PC-3 (cell line): ENCODE results near the gene PEX11G. TPM values are rescaled to one million over a fixed set of nuclear protein-coding genes. Genes with fewer than 3 reads are reported as not detected.

Experiments
- ATAC-seq: fragments of 200-7000 bp; cut with Tn5 transposase; 2 replicates; pipeline ENCODE4 v1.9.1; 2020; ENCODE audit warnings: mild to moderate bottlenecking, moderate library complexity
- BruUV-seq: library from RNA; stranded (reverse); fragments of 400-500 nt; replicated peaks from 2 replicates; lab custom pipeline; 2021; lab: Mats Ljungman, UMichigan
- CTCF ChIA-PET: fragments of 300-600 bp; sonication (Branson Sonifier 250); formaldehyde crosslinking; loops from one replicate; lab custom pipeline; 2022; ENCODE audit warnings: antibody characterized with exemption; lab: Charles Lee
- POLR2A ChIA-PET: fragments of 300-600 bp; sonication (Branson Sonifier 250); formaldehyde crosslinking; loops from one replicate; lab custom pipeline; 2022; ENCODE audit warnings: antibody characterized with exemption; ENCODE audit not compliant: unreplicated experiment; lab: Charles Lee
- DNase-seq: peaks from one replicate; pipeline ENCODE4 v3.0.0-alpha.2; 2015
- H2AFZ ChIP-seq: fragments of 300-600 bp; sonication (generic); 2 replicates; pipeline ENCODE4 v1.6.0; 2016; ENCODE audit warnings: antibody characterized with exemption, low read length
- H3F3A ChIP-seq: fragments of 300-600 bp; sonication (generic); one replicate; pipeline ENCODE4 v1.6.0; 2017; ENCODE audit warnings: antibody characterized with exemption, low read length, control low read depth, mild to moderate bottlenecking; ENCODE audit not compliant: unreplicated experiment
- H3K27ac ChIP-seq: fragments of 300-600 bp; sonication (generic); 2 replicates; pipeline ENCODE4 v1.5.1; 2016; ENCODE audit warnings: mild to moderate bottlenecking, low read length
- H3K27me3 ChIP-seq: fragments of 300-600 bp; sonication (generic); 2 replicates; pipeline ENCODE4 v1.6.1; 2016; ENCODE audit warnings: low read length, mixed read lengths
- H3K36me3 ChIP-seq: fragments of 300-600 bp; sonication (generic); 2 replicates; pipeline ENCODE4 v1.6.1; 2016; ENCODE audit warnings: low read depth, mixed run types, low read length, mixed read lengths
- H3K4me1 ChIP-seq: fragments of 300-600 bp; sonication (generic); 2 replicates; pipeline ENCODE4 v1.5.1; 2016; ENCODE audit warnings: low read length; ENCODE audit not compliant: insufficient read depth
- H3K4me2 ChIP-seq: fragments of 300-600 bp; sonication (generic); 2 replicates; pipeline ENCODE4 v1.6.0; 2016; ENCODE audit warnings: low read length
- H3K4me3 ChIP-seq: fragments of 300-600 bp; sonication (generic); 2 replicates; pipeline ENCODE4 v1.5.1; 2016; ENCODE audit warnings: mild to moderate bottlenecking, low read length, mixed read lengths
- H3K79me2 ChIP-seq: fragments of 300-600 bp; sonication (generic); 2 replicates; pipeline ENCODE4 v1.6.1; 2017; ENCODE audit warnings: low read length, mixed read lengths
- H3K9ac ChIP-seq: fragments of 300-600 bp; sonication (generic); 2 replicates; pipeline ENCODE4 v1.6.0; 2016; ENCODE audit warnings: mild to moderate bottlenecking, low read length
- H3K9me2 ChIP-seq: fragments of 300-600 bp; sonication (generic); replicated peaks from 2 replicates; pipeline ENCODE4 v1.6.1; 2016; ENCODE audit warnings: mixed run types, low read length, mixed read lengths
- H3K9me3 ChIP-seq: fragments of 300-600 bp; sonication (generic); 2 replicates; pipeline ENCODE4 v1.6.1; 2016; ENCODE audit warnings: low read length, mixed read lengths
- H4K20me1 ChIP-seq: fragments of 300-600 bp; sonication (generic); 2 replicates; pipeline ENCODE4 v1.6.1; 2016; ENCODE audit warnings: low read length, mixed read lengths
- CTCF ChIP-seq: fragments of 300-600 bp; sonication (generic); conservative IDR thresholded peaks from 2 replicates; pipeline ENCODE4 v1.5.1; 2017; ENCODE audit warnings: antibody characterized with exemption, low read depth, mild to moderate bottlenecking, low read length
- EZH2 ChIP-seq: fragments of 300-600 bp; sonication (generic); IDR thresholded peaks from one replicate; pipeline ENCODE4 v1.6.1; 2017; ENCODE audit warnings: antibody characterized with exemption, mild to moderate bottlenecking, low read length; ENCODE audit not compliant: unreplicated experiment
- EZH2phosphoT487 ChIP-seq: fragments of 300-600 bp; sonication (generic); IDR thresholded peaks from 2 replicates; pipeline ENCODE4 v1.6.1; 2018; ENCODE audit warnings: mild to moderate bottlenecking, antibody characterized with exemption, low read length, borderline replicate concordance
- intact Hi-C: fragments of 100-400 bp; cut with micrococcal nuclease; formaldehyde crosslinking; loops from 2 replicates; pipeline ENCODE4 v1.9.0; 2023
- total RNA-seq: library from RNA; depleted of rRNA; stranded (reverse); fragments of >200 nt; gene quantifications from 2 replicates; pipeline ENCODE4 v1.2.3, GENCODE V29; 2014

PEX11G gene
- total RNA-seq, 1 experiment from 2014 or later, result 6.6 TPM

- POLR2A ChIA-PET, result interaction anchor here (0.6 kb wide), 1 partner anchor 1333 kb away, joined by 4 read pairs; no protein-coding TSS in a partner anchor
- intact Hi-C loops, result no loop called here
- Histone ChIP-seq H3K36me3 (peaks cover 42% of the 10 kb centered on the region), H3K9me3 (no peaks in the 10 kb centered on the region), H4K20me1 (no peaks in the 10 kb centered on the region), H3K9ac (no peak overlapping the region), H3K27me3 (no peaks in the 10 kb centered on the region), H3K27ac (no peak overlapping the region), H3F3A (no peaks in the 10 kb centered on the region), H3K9me2 (no peaks in the 10 kb centered on the region), H2AFZ (no peak overlapping the region), H3K79me2 (peaks cover 9% of the 10 kb centered on the region; the same call in 1 of the 2 replicates), H3K4me3 (no peak overlapping the region), H3K4me2 (no peak overlapping the region), H3K4me1 (no peaks in the 10 kb centered on the region)
- CTCF ChIA-PET, result no interaction called here
- BruUV-seq, result no TSS peak
- TF ChIP-seq CTCF (no peak), EZH2phosphoT487 (no peak), EZH2 (no peak)
- DNase-seq (no peak), ATAC-seq (no peak)
These were observed 30.2 kb downstream of the PEX11G start for GRCh38 chr19:7458675-7459074.

GRCh38 chr19:7456964-7457541 lies 31.8 kb downstream of the PEX11G start:
- intact Hi-C loops, result no loop called here
- Histone ChIP-seq H3K9ac (no peak overlapping the region), H3K27ac (no peak overlapping the region), H2AFZ (no peak overlapping the region), H3K79me2 (peaks cover 9% of the 10 kb centered on the region; the same call in 1 of the 2 replicates), H4K20me1 (no peaks in the 10 kb centered on the region), H3K4me3 (no peak overlapping the region), H3K4me2 (no peak overlapping the region), H3K9me2 (no peaks in the 10 kb centered on the region), H3K36me3 (peaks cover 48% of the 10 kb centered on the region), H3F3A (no peaks in the 10 kb centered on the region), H3K27me3 (no peaks in the 10 kb centered on the region), H3K4me1 (no peaks in the 10 kb centered on the region), H3K9me3 (no peaks in the 10 kb centered on the region)
- ATAC-seq (no peak; the same call in 1 of the 2 replicates), DNase-seq (peak; percentile 55)
- POLR2A ChIA-PET, result no interaction called here
- CTCF ChIA-PET, result no interaction called here
- BruUV-seq, result no TSS peak
- TF ChIP-seq CTCF, result no peak
- TF ChIP-seq EZH2phosphoT487, result no peak
- TF ChIP-seq EZH2, result no peak

GRCh38 chr19:7455600-7456296 lies 33.1 kb downstream of the PEX11G start:
- peaks cover 2% of the 10 kb centered on the region; the same call in 1 of the 2 replicates for H3K9me3 ChIP-seq
- H3K27me3 ChIP-seq, result no peaks in the 10 kb centered on the region
- TF ChIP-seq CTCF, result no peak
- no peak for TF ChIP-seq EZH2phosphoT487
- no peak for TF ChIP-seq EZH2
- ChIA-PET CTCF (no interaction called here), POLR2A (no interaction called here)
- no TSS peak for BruUV-seq
- no peak overlapping the region for H3K27ac ChIP-seq
- no peak overlapping the region for H2AFZ ChIP-seq
- no peak for ATAC-seq
- peaks cover 11% of the 10 kb centered on the region for H3K79me2 ChIP-seq
- H3K4me2 ChIP-seq, result no peak overlapping the region
- H4K20me1 ChIP-seq, result no peaks in the 10 kb centered on the region
- peaks cover 54% of the 10 kb centered on the region for H3K36me3 ChIP-seq
- intact Hi-C loops, result no loop called here
- H3K4me1 ChIP-seq, result no peaks in the 10 kb centered on the region
- no peaks in the 10 kb centered on the region for H3F3A ChIP-seq
- no peak overlapping the region for H3K4me3 ChIP-seq
- no peak overlapping the region for H3K9ac ChIP-seq
- no peak for DNase-seq
- no peaks in the 10 kb centered on the region for H3K9me2 ChIP-seq
